Stimulated activated CD8-positive, alpha-beta memory T cell treated with anti-CD3 and anti-CD28 coated beads, Interleukin-15, amount 100 ng/mL, for 24 hours (primary cell): ENCODE results near the gene SF3B5.
A peak's percentile ranks its signal among the peaks of the same experiment; 100 is the strongest.
"Not testable (repeated sequence)": the region's sequence is repeated elsewhere in the genome, so short reads cannot be mapped to it uniquely, and the experiment has no call there.

Experiments used
- DNase-seq: peaks from one replicate; pipeline ENCODE4 v3.0.0-alpha.2; 2020; ENCODE audit warnings: low read depth

Gene SF3B5

GRCh38 chr6:144104898-144105487 is 9.6 kb upstream of the SF3B5 start:
- DNase-seq, result no peak

GRCh38 chr6:144104488-144104887 is 9.1 kb upstream of the SF3B5 start:
- DNase-seq, result no peak

GRCh38 chr6:144103026-144103563 is 7.7 kb upstream of the SF3B5 start:
- DNase-seq, result no peak

GRCh38 chr6:144098993-144099392 is 3.6 kb upstream of the SF3B5 start:
- no peak for DNase-seq

- DNase-seq, result no peak
Measured at GRCh38 chr6:144094731-144095133, 641 bp downstream of the SF3B5 start.

GRCh38 chr6:144093658-144094057 is 1.7 kb downstream of the SF3B5 start:
- no peak for DNase-seq

- no peak for DNase-seq
Measured at GRCh38 chr6:144093236-144093635, 2.1 kb downstream of the SF3B5 start.

- DNase-seq, result no peak
Measured at GRCh38 chr6:144090384-144090783, 5.0 kb downstream of the SF3B5 start.

- DNase-seq, result no peak
Measured at GRCh38 chr6:144087789-144088426, 7.5 kb downstream of the SF3B5 start.

GRCh38 chr6:144086959-144087358 is 8.4 kb downstream of the SF3B5 start:
- no peak for DNase-seq

GRCh38 chr6:144083172-144083571 is 12.2 kb downstream of the SF3B5 start:
- no peak for DNase-seq

- DNase-seq, result not testable (repeated sequence)
Measured at GRCh38 chr6:144082412-144082811, 13.0 kb downstream of the SF3B5 start.

GRCh38 chr6:144077871-144078270 is 17.5 kb downstream of the SF3B5 start:
- no peak for DNase-seq

GRCh38 chr6:144075875-144076274 is 19.5 kb downstream of the SF3B5 start:
- no peak for DNase-seq

GRCh38 chr6:144075187-144075586 is 20.2 kb downstream of the SF3B5 start:
- no peak for DNase-seq

GRCh38 chr6:144073024-144073423 is 22.3 kb downstream of the SF3B5 start:
- no peak for DNase-seq

GRCh38 chr6:144069506-144069905 is 25.9 kb downstream of the SF3B5 start:
- no peak for DNase-seq

GRCh38 chr6:144068794-144069193 is 26.6 kb downstream of the SF3B5 start:
- DNase-seq, result no peak

- no peak for DNase-seq
Measured at GRCh38 chr6:144066741-144067484, 28.5 kb downstream of the SF3B5 start.

GRCh38 chr6:144066255-144066654 is 29.1 kb downstream of the SF3B5 start:
- DNase-seq, result no peak

GRCh38 chr6:144065213-144065660 is 30.1 kb downstream of the SF3B5 start:
- no peak for DNase-seq

- peak; percentile 38 for DNase-seq
Measured at GRCh38 chr6:144064402-144065212, 30.8 kb downstream of the SF3B5 start.
